DND-41 (cell line): ENCODE measurements around the gene REM1.

ENCODE experiments used
- ATAC-seq: fragments of 200-7000 bp; cut with Tn5 transposase; 3 replicates; pipeline ENCODE4 v1.9.1; 2021; ENCODE audit warnings: low read depth; ENCODE audit not compliant: insufficient read depth
- DNase-seq: peaks from one replicate; pipeline ENCODE4 v3.0.0-alpha.2; 2020
- H2AFZ ChIP-seq: 2 replicates; pipeline ENCODE4 v1.6.0; 2012; ENCODE audit warnings: low read depth, low read length
- H3K27ac ChIP-seq: 2 replicates; pipeline ENCODE4 v1.5.1; 2012; ENCODE audit warnings: low read length, inconsistent platforms
- H3K27me3 ChIP-seq: fragments of 200-600 bp; sonication (generic); 2 replicates; pipeline ENCODE4 v1.6.0; 2012; ENCODE audit warnings: low read length, mild to moderate bottlenecking, inconsistent platforms; ENCODE audit not compliant: insufficient read depth, poor library complexity
- H3K36me3 ChIP-seq: 2 replicates; pipeline ENCODE4 v1.5.1; 2012; ENCODE audit warnings: low read length, inconsistent platforms; ENCODE audit not compliant: insufficient read depth
- H3K4me1 ChIP-seq: 2 replicates; pipeline ENCODE4 v1.5.1; 2012; ENCODE audit warnings: mild to moderate bottlenecking, low read length; ENCODE audit not compliant: insufficient read depth
- H3K4me2 ChIP-seq: 2 replicates; pipeline ENCODE4 v1.6.0; 2012; ENCODE audit warnings: mild to moderate bottlenecking, moderate library complexity, low read length, inconsistent platforms; ENCODE audit not compliant: insufficient read depth
- H3K4me3 ChIP-seq, 2 experiments: fragments of 200-600 bp in 1 of 2; shearing (Covaris generic) in 1 of 2; 2 replicates each; pipeline ENCODE4 v1.5.1; 2012 to 2016; ENCODE audit warnings: inconsistent platforms in 2 of 2, low read length in 2 of 2, mild to moderate bottlenecking in 2 of 2, low read depth in 1 of 2, moderate library complexity in 1 of 2
- H3K79me2 ChIP-seq: 2 replicates; pipeline ENCODE4 v1.6.0; 2012; ENCODE audit warnings: low read length, inconsistent platforms; ENCODE audit not compliant: insufficient read depth
- H3K9ac ChIP-seq: 2 replicates; pipeline ENCODE4 v1.6.0; 2012; ENCODE audit warnings: low read depth, mild to moderate bottlenecking, inconsistent platforms, low read length, moderate library complexity
- H3K9me3 ChIP-seq: 2 replicates; pipeline ENCODE4 v1.5.1; 2012; ENCODE audit warnings: low read length, moderate library complexity, mild to moderate bottlenecking, inconsistent platforms; ENCODE audit not compliant: insufficient read depth, severe bottlenecking
- H4K20me1 ChIP-seq: 2 replicates; pipeline ENCODE4 v1.6.0; 2012; ENCODE audit warnings: low read length; ENCODE audit not compliant: insufficient read depth
- EZH2 ChIP-seq: IDR thresholded peaks from 3 replicates; pipeline ENCODE4 v1.6.1; 2012; ENCODE audit warnings: borderline replicate concordance, low read depth, mild to moderate bottlenecking, moderate library complexity, low read length, inconsistent platforms; ENCODE audit not compliant: severe bottlenecking
- TF ChIP-seq, protein P1 (sequence below): IDR thresholded peaks from 2 replicates; pipeline ENCODE4 v1.5.1; 2012; ENCODE audit warnings: borderline replicate concordance, low read length, moderate library complexity, mild to moderate bottlenecking; ENCODE audit not compliant: poor library complexity, severe bottlenecking; ENCODE audit errors: extremely low read depth

The REM1 gene

GRCh38 chr20:31484001-31484400 is 8.9 kb downstream of the REM1 start:
- no peaks in the 10 kb centered on the region for H3K79me2 ChIP-seq
- H3K36me3 ChIP-seq: no peaks in the 10 kb centered on the region
- H2AFZ ChIP-seq: no peak overlapping the region
- peaks cover 4% of the 10 kb centered on the region for H3K27me3 ChIP-seq
- no peaks in the 10 kb centered on the region for H4K20me1 ChIP-seq
- no peak overlapping the region for H3K4me2 ChIP-seq
- no peak overlapping the region for H3K9ac ChIP-seq
- no peaks in the 10 kb centered on the region for H3K4me1 ChIP-seq
- H3K4me3 ChIP-seq: no peak overlapping the region
- ATAC-seq (no peak), DNase-seq (no peak)
- no peak overlapping the region for H3K27ac ChIP-seq
- H3K9me3 ChIP-seq: no peaks in the 10 kb centered on the region
- TF ChIP-seq, protein P1, sequence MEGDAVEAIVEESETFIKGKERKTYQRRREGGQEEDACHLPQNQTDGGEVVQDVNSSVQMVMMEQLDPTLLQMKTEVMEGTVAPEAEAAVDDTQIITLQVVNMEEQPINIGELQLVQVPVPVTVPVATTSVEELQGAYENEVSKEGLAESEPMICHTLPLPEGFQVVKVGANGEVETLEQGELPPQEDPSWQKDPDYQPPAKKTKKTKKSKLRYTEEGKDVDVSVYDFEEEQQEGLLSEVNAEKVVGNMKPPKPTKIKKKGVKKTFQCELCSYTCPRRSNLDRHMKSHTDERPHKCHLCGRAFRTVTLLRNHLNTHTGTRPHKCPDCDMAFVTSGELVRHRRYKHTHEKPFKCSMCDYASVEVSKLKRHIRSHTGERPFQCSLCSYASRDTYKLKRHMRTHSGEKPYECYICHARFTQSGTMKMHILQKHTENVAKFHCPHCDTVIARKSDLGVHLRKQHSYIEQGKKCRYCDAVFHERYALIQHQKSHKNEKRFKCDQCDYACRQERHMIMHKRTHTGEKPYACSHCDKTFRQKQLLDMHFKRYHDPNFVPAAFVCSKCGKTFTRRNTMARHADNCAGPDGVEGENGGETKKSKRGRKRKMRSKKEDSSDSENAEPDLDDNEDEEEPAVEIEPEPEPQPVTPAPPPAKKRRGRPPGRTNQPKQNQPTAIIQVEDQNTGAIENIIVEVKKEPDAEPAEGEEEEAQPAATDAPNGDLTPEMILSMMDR: no peak
- no peak for TF ChIP-seq EZH2

GRCh38 chr20:31485450-31486339 is 10.6 kb downstream of the REM1 start:
- H3K36me3 ChIP-seq: no peaks in the 10 kb centered on the region
- H4K20me1 ChIP-seq: no peaks in the 10 kb centered on the region
- H3K27ac ChIP-seq: no peak overlapping the region
- DNase-seq: no peak
- no peaks in the 10 kb centered on the region for H3K79me2 ChIP-seq
- H3K27me3 ChIP-seq: peaks cover 4% of the 10 kb centered on the region
- H3K9ac ChIP-seq: no peak overlapping the region
- H3K9me3 ChIP-seq: no peaks in the 10 kb centered on the region
- no peak for ATAC-seq
- H3K4me1 ChIP-seq: no peaks in the 10 kb centered on the region
- TF ChIP-seq, protein P1: no peak
- TF ChIP-seq EZH2: no peak
- H3K4me3 ChIP-seq: no peak overlapping the region
- no peak overlapping the region for H2AFZ ChIP-seq
- H3K4me2 ChIP-seq: no peak overlapping the region

- no peaks in the 10 kb centered on the region for H4K20me1 ChIP-seq
- no peak overlapping the region for H3K9ac ChIP-seq
- H3K27ac ChIP-seq: no peak overlapping the region
- no peak for DNase-seq
- H3K4me1 ChIP-seq: no peaks in the 10 kb centered on the region
- H3K27me3 ChIP-seq: peaks cover 4% of the 10 kb centered on the region
- H3K9me3 ChIP-seq: no peaks in the 10 kb centered on the region
- no peak overlapping the region for H3K4me2 ChIP-seq
- TF ChIP-seq, protein P1: no peak
- TF ChIP-seq EZH2: no peak
- ATAC-seq: no peak
- no peak overlapping the region for H3K4me3 ChIP-seq
- H3K36me3 ChIP-seq: no peaks in the 10 kb centered on the region
- no peaks in the 10 kb centered on the region for H3K79me2 ChIP-seq
- no peak overlapping the region for H2AFZ ChIP-seq
Observed at GRCh38 chr20:31488115-31488514, 13.0 kb downstream of the REM1 start.
